GM23338 (cell line): ENCODE data around the gene GJC2.
"Not testable (repeated sequence)": the region's sequence is repeated elsewhere in the genome, so short reads cannot be mapped to it uniquely, and the experiment has no call there.

Experiments
- ETS1 ChIP-seq: IDR thresholded peaks from 2 replicates; pipeline ENCODE4 v1.6.1; 2016; ENCODE audit warnings: antibody characterized with exemption
- EZH2 ChIP-seq: fragments of 200-600 bp; sonication (generic); IDR thresholded peaks from one replicate; pipeline ENCODE4 v1.8.0; 2017; ENCODE audit warnings: antibody characterized with exemption, mild to moderate bottlenecking, low read depth; ENCODE audit not compliant: unreplicated experiment
- NANOG ChIP-seq: IDR thresholded peaks from 2 replicates; pipeline ENCODE4 v1.6.1; 2016; ENCODE audit warnings: antibody characterized with exemption, borderline replicate concordance
- POLR2AphosphoS5 ChIP-seq: IDR thresholded peaks from 2 replicates; pipeline ENCODE4 v1.6.1; 2016; ENCODE audit warnings: antibody characterized with exemption, low read depth
- TF ChIP-seq, protein P1 (sequence below): IDR thresholded peaks from one replicate; pipeline ENCODE4 v1.6.1; 2018; ENCODE audit warnings: antibody characterized with exemption; ENCODE audit not compliant: unreplicated experiment
- TF ChIP-seq, protein P2 (sequence below), 2 experiments: fragments of 200-600 bp in 1 of 2; sonication (generic) in 1 of 2; conservative IDR thresholded peaks; 2 replicates each; pipeline versions ENCODE4 v1.5.1 to v1.6.1; 2016 to 2017; ENCODE audit warnings: antibody characterized with exemption in 2 of 2, low read depth in 2 of 2, mild to moderate bottlenecking in 2 of 2, moderate library complexity in 1 of 2

DNA sequence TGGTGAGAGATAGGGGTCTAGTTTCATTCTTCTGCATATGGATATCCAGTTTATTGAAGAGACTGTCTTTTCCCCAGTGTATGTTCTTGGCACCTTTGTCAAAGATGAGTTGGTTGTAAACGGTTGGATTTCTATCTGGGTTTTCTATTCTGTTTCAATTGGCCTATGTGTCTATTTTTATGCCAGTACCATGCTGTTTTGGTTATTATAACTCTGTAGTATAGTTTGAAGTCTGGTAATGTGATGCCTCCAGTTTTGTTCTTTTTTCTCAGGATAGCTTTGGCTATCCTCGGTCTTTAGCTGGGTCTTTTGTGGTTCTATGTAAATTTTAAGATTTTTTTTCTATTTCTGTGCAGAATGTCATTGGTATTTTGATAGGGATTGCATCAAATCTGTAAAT, 38.5 kb downstream of the GJC2 start:
- TF ChIP-seq, protein P1, sequence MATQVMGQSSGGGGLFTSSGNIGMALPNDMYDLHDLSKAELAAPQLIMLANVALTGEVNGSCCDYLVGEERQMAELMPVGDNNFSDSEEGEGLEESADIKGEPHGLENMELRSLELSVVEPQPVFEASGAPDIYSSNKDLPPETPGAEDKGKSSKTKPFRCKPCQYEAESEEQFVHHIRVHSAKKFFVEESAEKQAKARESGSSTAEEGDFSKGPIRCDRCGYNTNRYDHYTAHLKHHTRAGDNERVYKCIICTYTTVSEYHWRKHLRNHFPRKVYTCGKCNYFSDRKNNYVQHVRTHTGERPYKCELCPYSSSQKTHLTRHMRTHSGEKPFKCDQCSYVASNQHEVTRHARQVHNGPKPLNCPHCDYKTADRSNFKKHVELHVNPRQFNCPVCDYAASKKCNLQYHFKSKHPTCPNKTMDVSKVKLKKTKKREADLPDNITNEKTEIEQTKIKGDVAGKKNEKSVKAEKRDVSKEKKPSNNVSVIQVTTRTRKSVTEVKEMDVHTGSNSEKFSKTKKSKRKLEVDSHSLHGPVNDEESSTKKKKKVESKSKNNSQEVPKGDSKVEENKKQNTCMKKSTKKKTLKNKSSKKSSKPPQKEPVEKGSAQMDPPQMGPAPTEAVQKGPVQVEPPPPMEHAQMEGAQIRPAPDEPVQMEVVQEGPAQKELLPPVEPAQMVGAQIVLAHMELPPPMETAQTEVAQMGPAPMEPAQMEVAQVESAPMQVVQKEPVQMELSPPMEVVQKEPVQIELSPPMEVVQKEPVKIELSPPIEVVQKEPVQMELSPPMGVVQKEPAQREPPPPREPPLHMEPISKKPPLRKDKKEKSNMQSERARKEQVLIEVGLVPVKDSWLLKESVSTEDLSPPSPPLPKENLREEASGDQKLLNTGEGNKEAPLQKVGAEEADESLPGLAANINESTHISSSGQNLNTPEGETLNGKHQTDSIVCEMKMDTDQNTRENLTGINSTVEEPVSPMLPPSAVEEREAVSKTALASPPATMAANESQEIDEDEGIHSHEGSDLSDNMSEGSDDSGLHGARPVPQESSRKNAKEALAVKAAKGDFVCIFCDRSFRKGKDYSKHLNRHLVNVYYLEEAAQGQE = not testable (repeated sequence)
- TF ChIP-seq, protein P2, sequence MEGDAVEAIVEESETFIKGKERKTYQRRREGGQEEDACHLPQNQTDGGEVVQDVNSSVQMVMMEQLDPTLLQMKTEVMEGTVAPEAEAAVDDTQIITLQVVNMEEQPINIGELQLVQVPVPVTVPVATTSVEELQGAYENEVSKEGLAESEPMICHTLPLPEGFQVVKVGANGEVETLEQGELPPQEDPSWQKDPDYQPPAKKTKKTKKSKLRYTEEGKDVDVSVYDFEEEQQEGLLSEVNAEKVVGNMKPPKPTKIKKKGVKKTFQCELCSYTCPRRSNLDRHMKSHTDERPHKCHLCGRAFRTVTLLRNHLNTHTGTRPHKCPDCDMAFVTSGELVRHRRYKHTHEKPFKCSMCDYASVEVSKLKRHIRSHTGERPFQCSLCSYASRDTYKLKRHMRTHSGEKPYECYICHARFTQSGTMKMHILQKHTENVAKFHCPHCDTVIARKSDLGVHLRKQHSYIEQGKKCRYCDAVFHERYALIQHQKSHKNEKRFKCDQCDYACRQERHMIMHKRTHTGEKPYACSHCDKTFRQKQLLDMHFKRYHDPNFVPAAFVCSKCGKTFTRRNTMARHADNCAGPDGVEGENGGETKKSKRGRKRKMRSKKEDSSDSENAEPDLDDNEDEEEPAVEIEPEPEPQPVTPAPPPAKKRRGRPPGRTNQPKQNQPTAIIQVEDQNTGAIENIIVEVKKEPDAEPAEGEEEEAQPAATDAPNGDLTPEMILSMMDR (conservative IDR thresholded peaks at IDR 0.05; ENCODE audit: low read depth in 2 of 2) = not testable (repeated sequence)
- TF ChIP-seq EZH2, NANOG, ETS1, POLR2AphosphoS5: not testable (repeated sequence)
